Cardiac fibroblast (primary cell): ENCODE results near the gene CDKL4.

Source experiments
- DNase-seq, 2 donors: peaks; one replicate each; pipeline versions ENCODE4 v3.0.0 to v3.0.0-alpha.2; 2010; ENCODE audit warnings: low read depth in 2 of 2
- H3K4me3 ChIP-seq, 2 donors: replicated peaks in 1 of 2; 1 replicate in 1 of 2; 2 replicates in 1 of 2; pipeline ENCODE4 v1.5.1; 2011; ENCODE audit warnings: low read depth in 2 of 2, low read length in 2 of 2, mild to moderate bottlenecking in 2 of 2, moderate library complexity in 1 of 2
- CTCF ChIP-seq: IDR thresholded peaks from one replicate; pipeline ENCODE4 v1.5.1; 2011; ENCODE audit warnings: low read depth, mild to moderate bottlenecking, low read length, inconsistent platforms

Gene CDKL4

GRCh38 chr2:39136799-39137198 is 107.0 kb downstream of the CDKL4 start:
- H3K4me3 ChIP-seq, result no peak overlapping the region
- DNase-seq, result no peak
- no peak for TF ChIP-seq CTCF

GRCh38 chr2:39135690-39136259 is 108.0 kb downstream of the CDKL4 start:
- no peak for DNase-seq
- no peak overlapping the region for H3K4me3 ChIP-seq
- TF ChIP-seq CTCF, result no peak

- no peak for DNase-seq
- no peak for TF ChIP-seq CTCF
- no peak overlapping the region for H3K4me3 ChIP-seq
Measured at GRCh38 chr2:39133215-39133851, 110.4 kb downstream of the CDKL4 start.

GRCh38 chr2:39128919-39129391 is 114.8 kb downstream of the CDKL4 start:
- no peak for TF ChIP-seq CTCF
- peak in 1 of 2 donors; percentile 75 for DNase-seq
- H3K4me3 ChIP-seq, result no peak overlapping the region

GRCh38 chr2:39127973-39128372 is 115.8 kb downstream of the CDKL4 start:
- DNase-seq, result peak; percentile 36 to 59
- no peak overlapping the region for H3K4me3 ChIP-seq
- TF ChIP-seq CTCF, result no peak
